Activated naive CD4-positive, alpha-beta T cell treated with anti-CD3 and anti-CD28 coated beads, Interleukin-2, amount 50 U/mL, for 24 hours (primary cell): Measurements from ENCODE around the gene GMPR.
A peak's percentile ranks its signal among the peaks of the same experiment; 100 is the strongest.
"Not testable (repeated sequence)": the region's sequence is repeated elsewhere in the genome, so short reads cannot be mapped to it uniquely, and the experiment has no call there.

Experiments used
- H3K27ac Mint-ChIP-seq: one replicate; pipeline ENCODE4 v1.8.0; 2021; ENCODE audit warnings: mild to moderate bottlenecking, mixed read lengths
- H3K27me3 Mint-ChIP-seq: one replicate; pipeline ENCODE4 v1.8.0; 2021; ENCODE audit warnings: mixed read lengths
- H3K36me3 Mint-ChIP-seq: one replicate; pipeline ENCODE4 v1.8.0; 2021; ENCODE audit warnings: mixed read lengths
- H3K4me1 Mint-ChIP-seq: one replicate; pipeline ENCODE4 v1.8.0; 2021; ENCODE audit warnings: mixed read lengths
- H3K4me3 Mint-ChIP-seq: one replicate; pipeline ENCODE4 v1.8.0; 2021; ENCODE audit warnings: mild to moderate bottlenecking, mixed read lengths
- H3K9me3 Mint-ChIP-seq: one replicate; pipeline ENCODE4 v1.8.0; 2021; ENCODE audit warnings: mixed read lengths

Gene GMPR

GRCh38 chr6:16216501-16217155 is 21.8 kb upstream of the GMPR start:
- no peak overlapping the region for H3K4me3 Mint-ChIP-seq
- no peaks in the 10 kb centered on the region for H3K9me3 Mint-ChIP-seq
- no peaks in the 10 kb centered on the region for H3K36me3 Mint-ChIP-seq
- H3K4me1 Mint-ChIP-seq: no peaks in the 10 kb centered on the region
- H3K27ac Mint-ChIP-seq: peak overlapping the region; percentile 41
- H3K27me3 Mint-ChIP-seq: peaks cover 22% of the 10 kb centered on the region

- Mint-ChIP-seq H3K4me1 (no peaks in the 10 kb centered on the region), H3K9me3 (no peaks in the 10 kb centered on the region), H3K4me3 (no peak overlapping the region), H3K36me3 (no peaks in the 10 kb centered on the region), H3K27ac (no peak overlapping the region), H3K27me3 (peaks cover 18% of the 10 kb centered on the region)
These were observed 21.1 kb upstream of the GMPR start for GRCh38 chr6:16217156-16217721.

- Mint-ChIP-seq H3K4me3 (no peak overlapping the region), H3K4me1 (no peaks in the 10 kb centered on the region), H3K27me3 (peaks cover 5% of the 10 kb centered on the region), H3K36me3 (no peaks in the 10 kb centered on the region), H3K27ac (no peak overlapping the region), H3K9me3 (no peaks in the 10 kb centered on the region)
These were observed 15.6 kb upstream of the GMPR start for GRCh38 chr6:16222826-16223225.

- peaks cover 5% of the 10 kb centered on the region for H3K27me3 Mint-ChIP-seq
- no peak overlapping the region for H3K27ac Mint-ChIP-seq
- H3K4me1 Mint-ChIP-seq: no peaks in the 10 kb centered on the region
- H3K36me3 Mint-ChIP-seq: no peaks in the 10 kb centered on the region
- H3K4me3 Mint-ChIP-seq: no peak overlapping the region
- H3K9me3 Mint-ChIP-seq: no peaks in the 10 kb centered on the region
These were observed 15.0 kb upstream of the GMPR start for GRCh38 chr6:16223362-16223761.

GRCh38 chr6:16224409-16224808 is 14.0 kb upstream of the GMPR start:
- H3K27me3 Mint-ChIP-seq: peaks cover 2% of the 10 kb centered on the region
- no peak overlapping the region for H3K27ac Mint-ChIP-seq
- H3K36me3 Mint-ChIP-seq: no peaks in the 10 kb centered on the region
- H3K4me1 Mint-ChIP-seq: no peaks in the 10 kb centered on the region
- no peaks in the 10 kb centered on the region for H3K9me3 Mint-ChIP-seq
- H3K4me3 Mint-ChIP-seq: no peak overlapping the region

GRCh38 chr6:16225062-16225731 is 13.2 kb upstream of the GMPR start:
- not testable (repeated sequence) for H3K4me3 Mint-ChIP-seq, H3K9me3 Mint-ChIP-seq, H3K36me3 Mint-ChIP-seq, H3K4me1 Mint-ChIP-seq, H3K27me3 Mint-ChIP-seq, H3K27ac Mint-ChIP-seq

GRCh38 chr6:16226117-16227047 is 12.0 kb upstream of the GMPR start:
- H3K27ac Mint-ChIP-seq, H3K9me3 Mint-ChIP-seq, H3K27me3 Mint-ChIP-seq, H3K36me3 Mint-ChIP-seq, H3K4me3 Mint-ChIP-seq, H3K4me1 Mint-ChIP-seq: not testable (repeated sequence)

GRCh38 chr6:16227048-16227562 is 11.3 kb upstream of the GMPR start:
- Mint-ChIP-seq H3K36me3 (no peaks in the 10 kb centered on the region), H3K4me3 (no peak overlapping the region), H3K27ac (no peak overlapping the region)

GRCh38 chr6:16227605-16228004 is 10.8 kb upstream of the GMPR start:
- Mint-ChIP-seq H3K36me3 (no peaks in the 10 kb centered on the region), H3K4me3 (no peak overlapping the region), H3K27me3 (peaks cover 1% of the 10 kb centered on the region), H3K9me3 (no peaks in the 10 kb centered on the region), H3K27ac (no peak overlapping the region), H3K4me1 (no peaks in the 10 kb centered on the region)

More at GRCh38 chr6:16227048-16227562, 11.3 kb upstream of the GMPR start:
- Mint-ChIP-seq H3K4me1 (no peaks in the 10 kb centered on the region), H3K9me3 (no peaks in the 10 kb centered on the region), H3K27me3 (peaks cover 3% of the 10 kb centered on the region)

- Mint-ChIP-seq H3K27ac (no peak overlapping the region), H3K27me3 (peaks cover 1% of the 10 kb centered on the region), H3K36me3 (no peaks in the 10 kb centered on the region), H3K4me1 (no peaks in the 10 kb centered on the region), H3K4me3 (no peak overlapping the region), H3K9me3 (no peaks in the 10 kb centered on the region)
These were observed 10.3 kb upstream of the GMPR start for GRCh38 chr6:16228043-16228442.

GRCh38 chr6:16228709-16229665 is 9.4 kb upstream of the GMPR start:
- H3K27me3 Mint-ChIP-seq: peaks cover 4% of the 10 kb centered on the region
- no peaks in the 10 kb centered on the region for H3K9me3 Mint-ChIP-seq
- H3K4me1 Mint-ChIP-seq: no peaks in the 10 kb centered on the region
- no peak overlapping the region for H3K4me3 Mint-ChIP-seq
- no peaks in the 10 kb centered on the region for H3K36me3 Mint-ChIP-seq
- H3K27ac Mint-ChIP-seq: no peak overlapping the region

- Mint-ChIP-seq H3K9me3 (no peaks in the 10 kb centered on the region), H3K27ac (no peak overlapping the region)
These were observed 8.7 kb upstream of the GMPR start for GRCh38 chr6:16229700-16230099.

GRCh38 chr6:16230953-16231352 is 7.4 kb upstream of the GMPR start:
- Mint-ChIP-seq H3K4me3 (no peak overlapping the region), H3K9me3 (no peaks in the 10 kb centered on the region), H3K27ac (no peak overlapping the region), H3K27me3 (peaks cover 8% of the 10 kb centered on the region), H3K36me3 (no peaks in the 10 kb centered on the region), H3K4me1 (peaks cover under 1% of the 10 kb centered on the region)

More at GRCh38 chr6:16229700-16230099, 8.7 kb upstream of the GMPR start:
- Mint-ChIP-seq H3K27me3 (peaks cover 5% of the 10 kb centered on the region), H3K36me3 (no peaks in the 10 kb centered on the region), H3K4me1 (no peaks in the 10 kb centered on the region), H3K4me3 (no peak overlapping the region)

GRCh38 chr6:16232086-16232485 is 6.3 kb upstream of the GMPR start:
- no peak overlapping the region for H3K27ac Mint-ChIP-seq
- peaks cover 8% of the 10 kb centered on the region for H3K27me3 Mint-ChIP-seq
- no peaks in the 10 kb centered on the region for H3K36me3 Mint-ChIP-seq
- H3K4me1 Mint-ChIP-seq: peaks cover 9% of the 10 kb centered on the region
- H3K9me3 Mint-ChIP-seq: no peaks in the 10 kb centered on the region
- H3K4me3 Mint-ChIP-seq: no peak overlapping the region
